GM12873 (cell line): ENCODE results near the gene RPL21.

ENCODE experiments used
- CTCF ChIP-seq: IDR thresholded peaks from 2 replicates; pipeline ENCODE4 v1.5.1; 2012; ENCODE audit warnings: low read depth, mild to moderate bottlenecking, moderate library complexity, low read length, control low read depth; ENCODE audit not compliant: insufficient read depth; ENCODE audit errors: missing control alignments

RPL21 gene

DNA sequence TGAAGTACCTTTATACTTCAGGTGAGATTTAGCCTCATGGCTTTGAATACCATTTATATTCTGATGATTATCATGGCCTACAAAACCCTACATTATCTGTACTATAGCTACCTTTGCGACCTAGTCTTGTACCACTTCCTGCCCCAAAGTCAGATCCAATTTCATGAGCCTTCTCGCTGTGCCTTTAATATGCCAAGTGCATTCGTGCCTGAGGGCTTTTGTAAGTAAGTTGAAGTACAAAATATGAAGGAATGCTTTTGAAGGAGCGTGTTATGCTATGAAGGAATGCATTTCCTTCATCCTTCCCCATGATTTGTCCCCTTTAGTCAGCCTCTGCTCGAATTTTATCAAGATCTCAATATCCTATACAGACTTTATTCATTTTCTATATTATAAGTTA, 10.0 kb downstream of the RPL21 start:
- TF ChIP-seq CTCF = no peak

DNA sequence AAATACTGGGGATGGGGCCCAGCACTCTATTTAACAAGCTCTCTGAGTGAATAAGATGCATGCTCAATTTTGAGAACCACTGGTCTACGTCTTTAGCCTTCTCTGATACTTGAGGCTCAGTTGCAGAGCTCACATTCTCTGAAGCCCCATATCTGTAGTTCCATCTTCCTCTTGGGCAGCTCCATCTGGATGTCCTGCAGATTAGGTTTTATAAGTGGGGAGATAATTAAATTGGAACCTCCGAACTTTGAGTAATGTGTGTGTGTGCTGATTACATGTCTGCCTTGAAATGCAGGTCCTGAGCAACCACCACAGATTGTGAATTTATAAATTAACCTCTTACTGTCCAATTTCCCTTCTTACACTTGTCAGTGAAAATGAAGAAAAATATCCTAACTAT, 12.1 kb downstream of the RPL21 start:
- no peak for TF ChIP-seq CTCF

DNA sequence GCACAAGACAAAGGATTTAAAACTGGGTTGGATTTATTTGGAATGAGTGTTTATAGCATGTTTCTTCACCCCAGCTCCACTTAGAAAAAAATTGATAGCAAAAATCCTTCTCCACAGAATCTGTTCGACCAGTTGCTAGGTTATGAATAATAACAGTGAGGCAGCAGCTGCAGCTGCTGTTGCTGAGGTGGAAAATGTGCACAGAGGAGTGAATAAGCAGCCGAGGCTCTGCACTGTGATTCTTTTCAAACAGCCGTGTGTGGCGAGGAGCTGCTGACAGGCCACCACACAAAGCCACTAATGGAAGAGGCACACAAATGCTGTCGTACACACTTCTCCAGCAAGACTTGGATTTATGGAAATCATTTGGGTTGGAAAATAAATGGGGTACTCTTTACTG, 12.8 kb downstream of the RPL21 start:
- TF ChIP-seq CTCF = no peak

DNA sequence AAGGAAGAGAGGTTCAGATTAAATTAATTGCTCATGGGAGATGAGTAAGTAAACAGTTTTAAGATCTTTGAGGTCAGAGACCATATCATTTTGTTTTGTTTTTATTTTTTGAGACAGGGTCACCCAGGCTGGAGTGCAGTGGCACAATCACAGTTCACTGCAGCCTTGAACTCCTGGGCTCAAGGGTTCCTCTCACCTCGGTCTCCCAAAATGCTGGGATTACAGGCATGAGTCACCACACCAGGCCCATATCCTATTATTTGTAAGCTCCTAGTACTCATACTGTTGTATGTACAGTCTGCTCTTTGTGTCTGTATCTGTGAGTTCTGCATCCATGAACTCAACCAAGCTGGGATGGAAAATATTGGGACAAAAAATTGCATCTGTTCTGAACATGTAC, 13.3 kb downstream of the RPL21 start:
- no peak for TF ChIP-seq CTCF

GRCh38 chr13:27266917-27267316, 15.6 kb downstream of the RPL21 start:
- no peak for TF ChIP-seq CTCF

DNA sequence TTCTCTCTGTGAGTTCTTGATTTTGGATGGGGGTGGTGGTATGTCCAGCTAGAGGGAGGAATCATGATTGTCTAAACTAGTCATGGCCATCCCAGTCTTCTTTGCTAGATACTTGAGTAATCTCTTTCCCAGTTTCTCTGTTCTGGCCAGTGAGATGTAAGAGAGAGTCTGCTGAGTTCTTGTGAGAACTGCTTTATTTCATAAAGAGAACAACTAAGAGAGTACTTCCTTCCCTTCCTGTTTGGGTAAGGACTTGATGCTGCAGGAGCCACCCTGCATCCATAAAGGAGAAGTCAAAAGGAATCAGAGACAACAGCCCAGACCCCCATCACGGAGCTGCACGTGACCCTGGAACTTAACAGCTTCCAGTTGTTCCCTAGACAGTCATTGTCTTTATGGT, 16.2 kb downstream of the RPL21 start:
- TF ChIP-seq CTCF = no peak

DNA sequence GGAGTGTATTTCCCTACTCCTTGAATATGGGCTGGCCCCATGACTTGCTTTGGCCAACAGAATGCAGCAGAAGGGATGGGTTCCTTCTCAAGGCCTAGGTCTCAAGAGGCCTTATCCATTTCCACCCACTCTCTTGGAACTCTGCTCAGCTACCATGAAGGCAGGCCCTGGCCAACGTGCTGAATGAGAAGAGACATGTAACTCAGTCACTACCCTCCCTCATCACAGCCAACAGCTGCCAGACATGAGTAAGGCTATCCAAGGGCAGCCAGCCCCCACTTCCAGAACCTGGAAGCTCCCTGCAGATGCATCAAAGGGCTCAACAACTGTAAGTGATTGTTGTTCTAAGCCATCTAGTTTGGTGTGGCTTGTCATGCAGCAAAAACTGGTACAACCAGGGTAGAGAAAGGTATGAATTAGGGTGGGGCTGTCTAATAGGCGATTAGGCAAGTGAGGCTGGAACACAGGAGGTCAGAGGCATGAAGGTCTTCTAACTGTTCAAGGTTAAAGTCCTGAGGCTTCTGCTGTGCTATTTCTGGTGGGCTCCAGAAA, 17.8 kb downstream of the RPL21 start:
- TF ChIP-seq CTCF = no peak
